Vagina (tissue), 2 donors: ENCODE data around the gene LRRC4C. TPM values are rescaled to one million over a fixed set of nuclear protein-coding genes. Genes with fewer than 3 reads are reported as not detected.

Experiments
- DNase-seq, 2 donors: peaks; one replicate each; pipeline ENCODE4 v3.0.0-alpha.2; 2017; ENCODE audit errors: extremely low spot score in 2 of 2
- H3K27ac ChIP-seq: fragments of 200-600 bp; sonication (generic); one replicate; pipeline ENCODE4 v1.5.1; 2019
- H3K27me3 ChIP-seq: fragments of 200-600 bp; sonication (generic); one replicate; pipeline ENCODE4 v1.5.1; 2019
- H3K36me3 ChIP-seq, 2 donors: fragments of 200-600 bp; sonication (generic); one replicate each; pipeline ENCODE4 v1.5.1; 2017 to 2019
- H3K4me1 ChIP-seq: fragments of 200-600 bp; sonication (generic); one replicate; pipeline ENCODE4 v1.5.1; 2019
- H3K4me3 ChIP-seq, 2 donors: fragments of 200-600 bp; sonication (generic); 1 replicate in 1 of 2; 2 replicates in 1 of 2; pipeline ENCODE4 v1.5.1; 2016 to 2019
- H3K9me3 ChIP-seq: fragments of 200-600 bp; sonication (generic); one replicate; pipeline ENCODE4 v1.5.1; 2019
- POLR2A ChIP-seq, 2 donors: fragments of 450-650 bp; IDR thresholded peaks; one replicate each; pipeline ENCODE4 v1.6.1; 2017; ENCODE audit warnings: antibody characterized with exemption in 2 of 2, mild to moderate bottlenecking in 2 of 2, moderate library complexity in 2 of 2
- POLR2AphosphoS5 ChIP-seq, 2 donors: sonication (generic); formaldehyde crosslinking; IDR thresholded peaks; one replicate each; pipeline ENCODE4 v1.9.0; 2017; ENCODE audit warnings: antibody characterized with exemption in 2 of 2, mild to moderate bottlenecking in 2 of 2, low read depth in 1 of 2; ENCODE audit not compliant: insufficient read depth in 1 of 2
- intact Hi-C: fragments of 100-400 bp; cut with DNase I; formaldehyde crosslinking; loops from one replicate; pipeline ENCODE4 v1.15.1; 2023
- total RNA-seq: library from RNA; depleted of rRNA; stranded (reverse); fragments of >200 nt; gene quantifications from one replicate; pipeline ENCODE4 v1.2.3, GENCODE V29; 2016
- TF ChIP-seq, protein P1 (sequence below), 3 experiments: fragments of 450-650 bp in 2 of 3; fragments of 200-600 bp in 1 of 3; sonication (generic) in 1 of 3; IDR thresholded peaks; one replicate each; pipeline ENCODE4 v1.5.1; 2017 to 2019; ENCODE audit warnings: antibody characterized with exemption in 3 of 3, mild to moderate bottlenecking in 2 of 3, moderate library complexity in 2 of 3

Gene LRRC4C
- total RNA-seq, 1 donor from 2014 or later = 5.6 TPM

GRCh38 chr11:40255457-40255856 lies 1204.0 kb downstream of the LRRC4C start:
- Histone ChIP-seq H3K27ac (no peak overlapping the region), H3K4me1 (no peaks in the 10 kb centered on the region), H3K36me3 (no peaks in the 10 kb centered on the region), H3K9me3 (no peaks in the 10 kb centered on the region), H3K4me3 (no peak overlapping the region), H3K27me3 (no peaks in the 10 kb centered on the region)
- DNase-seq = no peak
- TF ChIP-seq POLR2AphosphoS5 (IDR thresholded peaks at IDR 0.05; ENCODE audit: insufficient read depth in 1 of 2, low read depth in 1 of 2) (no peak), POLR2A (IDR thresholded peaks at IDR 0.05) (no peak)
- TF ChIP-seq, protein P1, sequence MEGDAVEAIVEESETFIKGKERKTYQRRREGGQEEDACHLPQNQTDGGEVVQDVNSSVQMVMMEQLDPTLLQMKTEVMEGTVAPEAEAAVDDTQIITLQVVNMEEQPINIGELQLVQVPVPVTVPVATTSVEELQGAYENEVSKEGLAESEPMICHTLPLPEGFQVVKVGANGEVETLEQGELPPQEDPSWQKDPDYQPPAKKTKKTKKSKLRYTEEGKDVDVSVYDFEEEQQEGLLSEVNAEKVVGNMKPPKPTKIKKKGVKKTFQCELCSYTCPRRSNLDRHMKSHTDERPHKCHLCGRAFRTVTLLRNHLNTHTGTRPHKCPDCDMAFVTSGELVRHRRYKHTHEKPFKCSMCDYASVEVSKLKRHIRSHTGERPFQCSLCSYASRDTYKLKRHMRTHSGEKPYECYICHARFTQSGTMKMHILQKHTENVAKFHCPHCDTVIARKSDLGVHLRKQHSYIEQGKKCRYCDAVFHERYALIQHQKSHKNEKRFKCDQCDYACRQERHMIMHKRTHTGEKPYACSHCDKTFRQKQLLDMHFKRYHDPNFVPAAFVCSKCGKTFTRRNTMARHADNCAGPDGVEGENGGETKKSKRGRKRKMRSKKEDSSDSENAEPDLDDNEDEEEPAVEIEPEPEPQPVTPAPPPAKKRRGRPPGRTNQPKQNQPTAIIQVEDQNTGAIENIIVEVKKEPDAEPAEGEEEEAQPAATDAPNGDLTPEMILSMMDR (IDR thresholded peaks at IDR 0.05) = no peak
- intact Hi-C loops = no loop called here

DNA sequence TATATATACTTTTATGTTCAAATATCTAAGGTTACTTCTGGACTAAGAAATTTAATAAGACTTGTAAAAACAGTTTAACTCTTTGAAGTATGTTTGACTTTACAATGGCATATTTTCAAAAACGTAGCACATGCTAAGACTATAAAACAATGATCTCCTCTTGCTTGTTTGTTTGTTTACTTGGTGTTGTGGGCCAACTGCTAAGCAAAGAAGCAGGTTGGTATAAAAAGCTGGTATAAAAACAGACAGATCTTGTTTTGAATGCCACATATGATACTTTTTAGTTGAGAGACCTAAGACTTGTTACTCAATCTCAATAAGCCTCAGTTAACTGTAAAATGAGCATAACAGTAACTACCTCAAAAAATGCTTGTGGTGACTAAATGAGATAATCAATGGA lies 1206.3 kb downstream of the LRRC4C start:
- no peak overlapping the region for H3K27ac ChIP-seq
- no peak for DNase-seq
- no peak overlapping the region for H3K4me3 ChIP-seq
- intact Hi-C loops = no loop called here
- no peaks in the 10 kb centered on the region for H3K36me3 ChIP-seq
- no peaks in the 10 kb centered on the region for H3K27me3 ChIP-seq
- H3K9me3 ChIP-seq = no peaks in the 10 kb centered on the region
- TF ChIP-seq, protein P1 (IDR thresholded peaks at IDR 0.05) = no peak
- no peak for TF ChIP-seq POLR2A (IDR thresholded peaks at IDR 0.05)
- TF ChIP-seq POLR2AphosphoS5 (IDR thresholded peaks at IDR 0.05; ENCODE audit: insufficient read depth in 1 of 2, low read depth in 1 of 2) = no peak
- H3K4me1 ChIP-seq = no peaks in the 10 kb centered on the region

DNA sequence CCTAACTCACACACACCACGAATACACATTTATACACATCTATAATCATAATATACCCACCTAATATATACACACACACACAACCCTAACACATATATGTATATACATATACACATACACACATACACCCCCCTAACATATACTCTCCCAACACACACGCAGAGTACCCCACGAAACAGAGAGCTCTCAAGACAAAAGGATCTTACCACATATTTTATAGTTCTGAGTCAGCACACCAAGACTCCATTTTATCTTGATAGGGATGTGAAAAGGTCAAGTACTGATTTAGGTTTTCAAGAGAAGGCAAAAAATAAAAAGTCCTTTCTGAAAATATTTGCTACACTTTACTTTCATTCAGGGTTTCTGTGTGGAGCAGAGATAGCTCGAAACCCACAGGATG lies 1207.2 kb downstream of the LRRC4C start:
- TF ChIP-seq, protein P1 (IDR thresholded peaks at IDR 0.05) = no peak
- TF ChIP-seq POLR2A (IDR thresholded peaks at IDR 0.05) = no peak
- no peak for TF ChIP-seq POLR2AphosphoS5 (IDR thresholded peaks at IDR 0.05; ENCODE audit: insufficient read depth in 1 of 2, low read depth in 1 of 2)
- Histone ChIP-seq H3K4me3 (no peak overlapping the region), H3K36me3 (no peaks in the 10 kb centered on the region), H3K9me3 (no peaks in the 10 kb centered on the region), H3K27me3 (no peaks in the 10 kb centered on the region), H3K27ac (no peak overlapping the region), H3K4me1 (no peaks in the 10 kb centered on the region)
- no peak for DNase-seq
- intact Hi-C loops = no loop called here

DNA sequence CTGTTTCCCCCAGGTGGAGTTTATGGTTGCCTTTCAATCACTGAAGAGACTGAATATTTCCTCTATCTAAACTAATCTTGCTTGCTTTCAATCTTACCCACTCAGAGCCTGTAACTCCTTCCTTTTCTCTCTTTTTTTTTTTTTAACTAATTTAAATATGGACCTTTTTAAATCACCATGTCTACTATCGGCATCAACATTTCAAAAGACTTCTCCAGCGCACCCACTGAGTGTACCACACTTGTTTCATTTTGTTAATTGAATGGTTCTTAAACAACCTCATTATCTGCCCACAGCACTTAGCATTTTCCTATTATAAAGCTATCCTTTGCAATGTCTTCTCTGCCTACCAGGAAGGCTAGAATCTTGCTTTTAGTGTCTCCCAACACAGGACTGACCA lies 1212.5 kb downstream of the LRRC4C start:
- Histone ChIP-seq H3K27me3 (no peaks in the 10 kb centered on the region), H3K4me3 (no peak overlapping the region), H3K36me3 (no peaks in the 10 kb centered on the region), H3K9me3 (no peaks in the 10 kb centered on the region), H3K4me1 (no peaks in the 10 kb centered on the region), H3K27ac (no peak overlapping the region)
- intact Hi-C loops = no loop called here
- no peak for DNase-seq
- no peak for TF ChIP-seq POLR2A (IDR thresholded peaks at IDR 0.05)
- no peak for TF ChIP-seq POLR2AphosphoS5 (IDR thresholded peaks at IDR 0.05; ENCODE audit: insufficient read depth in 1 of 2, low read depth in 1 of 2)
- TF ChIP-seq, protein P1 (IDR thresholded peaks at IDR 0.05) = no peak

DNA sequence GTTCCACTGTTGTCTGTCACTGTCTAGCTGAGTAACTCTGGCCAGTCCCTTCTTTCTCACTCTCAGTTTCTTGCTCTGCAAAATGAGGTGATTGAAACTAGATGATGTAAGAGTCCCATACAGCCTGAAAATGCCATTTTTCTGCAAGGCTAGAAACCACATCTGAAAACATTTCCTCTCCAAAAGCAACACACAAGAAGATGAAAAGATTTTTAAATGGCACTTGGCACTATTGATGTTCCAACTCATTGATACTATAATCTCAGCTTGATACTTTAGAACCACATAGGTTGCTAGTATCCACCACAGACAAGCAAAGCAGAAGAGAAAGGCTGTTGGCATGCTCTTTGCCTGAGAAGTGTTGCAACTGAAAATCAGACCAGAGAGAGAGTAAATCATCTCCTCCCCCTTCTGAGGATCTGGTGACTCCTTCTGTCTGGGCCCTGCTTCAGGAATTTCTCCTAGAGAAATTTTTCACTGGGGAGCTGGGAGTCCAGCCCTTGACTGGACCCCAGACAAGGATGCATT lies 1217.9 kb downstream of the LRRC4C start:
- intact Hi-C loops = no loop called here
- Histone ChIP-seq H3K4me1 (no peaks in the 10 kb centered on the region), H3K4me3 (no peak overlapping the region), H3K9me3 (no peaks in the 10 kb centered on the region), H3K36me3 (no peaks in the 10 kb centered on the region), H3K27ac (no peak overlapping the region), H3K27me3 (no peaks in the 10 kb centered on the region)
- peak in 1 of 2 donors; percentile 39 for TF ChIP-seq POLR2AphosphoS5 (IDR thresholded peaks at IDR 0.05; ENCODE audit: insufficient read depth in 1 of 2, low read depth in 1 of 2)
- no peak for TF ChIP-seq POLR2A (IDR thresholded peaks at IDR 0.05)
- TF ChIP-seq, protein P1 (IDR thresholded peaks at IDR 0.05) = no peak
- DNase-seq = peak in 1 of 2 donors; percentile 88
